DMS79 (cell line): ENCODE data around the gene CUBN.

ENCODE experiments used
- DNase-seq: peaks from one replicate; lab custom pipeline; 2025; lab: John Stamatoyannopoulos, UW

CUBN gene

GRCh38 chr10:16787361-16787791 is 342.2 kb downstream of the CUBN start:
- no peak for DNase-seq

- DNase-seq, result no peak
Observed at GRCh38 chr10:16780338-16780880, 349.2 kb downstream of the CUBN start.

DNA sequence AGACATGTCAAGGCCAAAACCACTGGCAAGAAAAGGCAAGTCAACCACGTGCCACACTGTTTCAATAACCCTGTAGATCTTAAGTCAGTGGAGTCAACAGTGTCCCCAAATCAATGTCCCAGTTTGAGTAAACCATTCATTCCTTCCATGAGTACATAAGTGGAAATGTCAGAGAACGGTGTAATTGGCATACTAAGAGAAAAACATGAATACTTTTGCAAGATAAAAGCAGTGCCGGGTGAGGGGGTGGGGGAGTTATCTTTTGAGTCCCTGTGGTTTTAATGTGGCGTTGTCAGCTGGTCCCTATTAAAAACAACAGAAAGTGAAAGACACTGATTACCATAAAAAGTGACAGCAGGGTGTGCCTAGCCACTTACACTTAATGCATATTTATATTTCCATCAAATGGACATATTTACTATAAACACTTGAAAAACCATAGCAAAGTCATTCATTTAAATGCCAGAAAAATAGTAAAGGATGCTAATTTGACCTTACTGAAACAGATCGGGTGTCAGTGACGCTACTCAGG is 350.2 kb downstream of the CUBN start:
- DNase-seq, result no peak

DNA sequence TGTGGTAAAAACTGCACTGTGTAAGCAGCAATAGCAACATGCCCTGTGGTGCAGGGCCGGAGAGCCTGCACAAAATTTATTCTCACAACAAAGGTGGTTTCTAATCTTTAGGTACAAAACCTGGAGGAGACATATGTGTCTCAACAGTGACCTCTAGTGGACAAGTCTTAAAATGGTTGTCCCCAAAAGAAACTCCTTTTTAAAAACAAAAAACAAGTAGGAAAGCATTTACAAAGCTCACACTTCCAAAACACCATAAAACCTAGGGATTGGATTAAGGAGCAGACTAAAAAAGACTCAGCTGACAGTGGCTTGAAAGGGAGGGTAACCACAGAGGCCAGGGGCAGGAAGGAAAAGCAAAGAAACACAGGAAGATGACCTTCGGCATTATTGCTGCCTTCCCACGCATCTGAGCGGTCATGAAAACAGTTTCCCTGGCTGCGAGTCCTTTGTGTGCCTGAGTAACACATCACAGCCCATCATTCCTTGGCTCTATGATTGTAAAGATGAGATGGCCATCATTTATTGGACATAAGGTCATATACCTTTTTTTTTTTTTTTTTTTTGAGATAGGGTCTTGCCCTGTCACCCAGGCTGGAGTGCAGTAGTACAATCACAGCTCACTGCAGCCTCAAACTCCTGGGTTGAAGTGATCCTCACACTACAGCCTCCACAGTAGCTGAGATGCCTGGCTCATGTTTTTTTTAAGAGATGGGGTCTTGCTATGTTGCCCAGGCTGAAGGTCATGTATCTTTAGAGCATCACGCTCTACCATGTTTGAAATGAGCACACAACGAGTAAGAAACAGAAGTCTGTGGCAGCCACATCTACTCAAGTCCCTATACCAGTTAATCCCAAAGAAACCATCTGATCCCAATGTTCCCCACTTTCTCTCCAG is 351.9 kb downstream of the CUBN start:
- no peak for DNase-seq

GRCh38 chr10:16776896-16777295 is 352.7 kb downstream of the CUBN start:
- no peak for DNase-seq
